ENCODE measurements around the gene SLC43A2. TPM values are rescaled to one million over a fixed set of nuclear protein-coding genes. Genes with fewer than 3 reads are reported as not detected.
A peak's percentile ranks its signal among the peaks of the same experiment; 100 is the strongest.

SLC43A2 gene
- total and polyA plus RNA-seq, 5 donors from 2014 or later = 3.5 to 6.9 (median 5.9) TPM

DNA sequence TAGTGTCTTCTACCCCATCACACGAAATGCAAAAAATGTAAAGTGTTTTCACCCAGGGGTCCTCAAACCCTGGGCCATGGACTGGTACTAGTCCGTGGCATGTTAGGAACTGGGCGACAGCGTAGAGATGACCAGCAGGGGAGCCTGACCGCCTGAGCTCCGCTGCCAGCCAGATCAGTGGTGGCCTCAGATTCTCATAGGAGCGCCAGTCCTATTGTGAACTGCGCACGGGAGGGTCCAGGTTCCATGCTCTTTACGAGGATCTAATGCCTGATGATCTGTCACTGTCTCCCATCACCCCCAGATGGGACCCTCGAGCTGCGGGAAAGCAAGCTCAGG is 12.4 kb upstream of the SLC43A2 start:
- no peak overlapping the region for H3K4me3 ChIP-seq (ENCODE audit: low read depth, low read length)
- Mint-ChIP-seq H3K4me1 (peaks cover 0 to 12% (median 3%) of the 10 kb centered on the region in 4 donors), H3K9me3 (peaks cover 0 to 3% (median 0%) of the 10 kb centered on the region in 7 donors), H3K4me3 (peak overlapping the region in 1 of 4 donors; percentile 46), H3K36me3 (no peaks in the 10 kb centered on the region), H3K27me3 (no peaks in the 10 kb centered on the region), H3K27ac (peak overlapping the region in 1 of 3 donors; percentile 25)
- H3K36me3 ChIP-seq (ENCODE audit: control insufficient read depth, insufficient read depth, low read length) = no peaks in the 10 kb centered on the region
- no peak for DNase-seq
- H3K4me1 ChIP-seq (ENCODE audit: control insufficient read depth, insufficient read depth, low read length, poor library complexity, severe bottlenecking) = peaks cover 16% of the 10 kb centered on the region
- ATAC-seq (ENCODE audit: low read depth in 2 of 2) = no peak
- H3K27me3 ChIP-seq (ENCODE audit: control insufficient read depth, insufficient read depth, low read length) = no peaks in the 10 kb centered on the region
- no peaks in the 10 kb centered on the region for H3K9me3 ChIP-seq (ENCODE audit: control insufficient read depth in 2 of 2, low read length in 2 of 2)
- H3K27ac ChIP-seq (ENCODE audit: insufficient read depth, low read length, poor library complexity, severe bottlenecking) = no peak overlapping the region

DNA sequence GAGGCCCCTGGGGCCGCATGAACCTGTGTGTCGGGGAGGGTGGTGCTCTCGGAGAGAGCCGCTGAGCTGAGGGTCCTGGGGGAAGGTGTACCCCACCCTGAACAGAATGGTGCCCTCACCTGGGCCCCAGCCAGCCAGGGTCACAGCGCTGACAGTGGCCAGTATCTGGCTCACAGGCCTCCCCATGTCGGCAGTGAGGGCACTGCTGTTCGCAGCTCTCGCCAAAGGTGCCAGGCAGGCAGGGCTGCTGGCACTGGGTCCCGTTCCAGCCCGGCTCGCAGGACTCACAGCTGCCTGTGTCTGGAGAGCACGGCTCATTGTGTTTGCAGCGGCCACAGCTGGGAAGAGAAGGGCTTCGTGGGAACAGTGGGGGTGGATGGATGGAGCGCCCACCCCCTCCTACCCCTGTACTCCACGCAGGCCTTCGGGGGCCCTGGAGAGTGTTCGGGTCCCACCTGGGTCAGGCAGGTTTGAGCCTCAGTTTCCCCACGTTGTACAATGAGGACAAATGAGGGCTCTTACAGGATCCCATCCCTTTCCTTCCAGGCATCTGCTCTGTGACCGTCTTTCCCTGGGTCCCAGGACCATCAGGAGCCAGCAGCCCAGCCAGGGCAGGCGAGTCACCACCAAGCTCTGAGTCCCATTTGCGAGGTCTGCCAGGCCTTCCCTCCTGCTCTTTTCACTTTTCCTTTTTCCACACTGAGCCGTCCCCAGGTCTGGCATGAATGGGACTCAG is 11.9 kb upstream of the SLC43A2 start:
- no peaks in the 10 kb centered on the region for H3K36me3 ChIP-seq (ENCODE audit: control insufficient read depth, insufficient read depth, low read length)
- Mint-ChIP-seq H3K9me3 (peaks cover 0 to 3% (median 0%) of the 10 kb centered on the region in 7 donors), H3K36me3 (no peaks in the 10 kb centered on the region), H3K4me1 (peaks cover 0 to 11% (median under 1%) of the 10 kb centered on the region in 4 donors), H3K4me3 (no peak overlapping the region), H3K27me3 (no peaks in the 10 kb centered on the region), H3K27ac (no peak overlapping the region)
- H3K4me1 ChIP-seq (ENCODE audit: control insufficient read depth, insufficient read depth, low read length, poor library complexity, severe bottlenecking) = peaks cover 16% of the 10 kb centered on the region
- DNase-seq = no peak
- H3K27ac ChIP-seq (ENCODE audit: insufficient read depth, low read length, poor library complexity, severe bottlenecking) = no peak overlapping the region
- H3K27me3 ChIP-seq (ENCODE audit: control insufficient read depth, insufficient read depth, low read length) = no peaks in the 10 kb centered on the region
- H3K4me3 ChIP-seq (ENCODE audit: low read depth, low read length) = no peak overlapping the region
- no peak for ATAC-seq (ENCODE audit: low read depth in 2 of 2)
- H3K9me3 ChIP-seq (ENCODE audit: control insufficient read depth in 2 of 2, low read length in 2 of 2) = no peaks in the 10 kb centered on the region

DNA sequence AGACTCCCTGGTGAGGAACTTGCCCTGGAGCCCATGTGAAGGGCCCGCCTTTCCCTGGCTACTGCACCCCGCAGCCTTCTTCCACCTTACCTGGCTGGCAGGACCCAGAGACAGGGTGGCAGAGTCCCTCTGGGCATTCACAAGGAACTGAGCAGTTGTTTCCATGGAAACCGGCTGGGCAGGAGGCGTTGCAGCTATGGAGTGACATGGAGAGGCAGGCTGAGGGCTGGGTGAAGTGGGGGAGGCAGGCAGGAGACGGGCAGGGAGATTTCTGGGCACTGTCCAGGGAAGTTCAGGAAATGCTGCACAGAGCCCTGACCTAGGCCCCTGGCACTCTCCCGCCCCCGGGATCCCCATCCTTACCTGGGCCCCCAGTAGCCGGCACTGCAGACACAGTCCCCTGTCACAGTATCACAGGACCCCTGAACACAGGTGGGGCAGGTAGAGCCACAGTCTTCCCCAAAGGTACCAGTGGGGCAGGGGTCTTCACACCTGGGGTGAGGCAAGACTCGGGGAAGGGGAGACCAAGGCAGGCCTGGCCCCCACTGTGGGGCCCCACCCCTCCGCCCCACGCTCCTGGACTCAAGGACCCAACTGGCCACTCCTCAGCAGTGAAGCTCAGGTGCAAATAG is 11.0 kb upstream of the SLC43A2 start:
- Mint-ChIP-seq H3K27me3 (no peaks in the 10 kb centered on the region), H3K36me3 (no peaks in the 10 kb centered on the region), H3K4me1 (peaks cover 0 to 8% (median under 1%) of the 10 kb centered on the region in 4 donors), H3K4me3 (no peak overlapping the region), H3K27ac (no peak overlapping the region), H3K9me3 (peaks cover 0 to 3% (median 0%) of the 10 kb centered on the region in 7 donors)
- H3K36me3 ChIP-seq (ENCODE audit: control insufficient read depth, insufficient read depth, low read length) = no peaks in the 10 kb centered on the region
- H3K4me1 ChIP-seq (ENCODE audit: control insufficient read depth, insufficient read depth, low read length, poor library complexity, severe bottlenecking) = peaks cover 14% of the 10 kb centered on the region
- no peak for ATAC-seq (ENCODE audit: low read depth in 2 of 2)
- H3K9me3 ChIP-seq (ENCODE audit: control insufficient read depth in 2 of 2, low read length in 2 of 2) = no peaks in the 10 kb centered on the region
- no peaks in the 10 kb centered on the region for H3K27me3 ChIP-seq (ENCODE audit: control insufficient read depth, insufficient read depth, low read length)
- no peak overlapping the region for H3K27ac ChIP-seq (ENCODE audit: insufficient read depth, low read length, poor library complexity, severe bottlenecking)
- no peak for DNase-seq
- H3K4me3 ChIP-seq (ENCODE audit: low read depth, low read length) = no peak overlapping the region

DNA sequence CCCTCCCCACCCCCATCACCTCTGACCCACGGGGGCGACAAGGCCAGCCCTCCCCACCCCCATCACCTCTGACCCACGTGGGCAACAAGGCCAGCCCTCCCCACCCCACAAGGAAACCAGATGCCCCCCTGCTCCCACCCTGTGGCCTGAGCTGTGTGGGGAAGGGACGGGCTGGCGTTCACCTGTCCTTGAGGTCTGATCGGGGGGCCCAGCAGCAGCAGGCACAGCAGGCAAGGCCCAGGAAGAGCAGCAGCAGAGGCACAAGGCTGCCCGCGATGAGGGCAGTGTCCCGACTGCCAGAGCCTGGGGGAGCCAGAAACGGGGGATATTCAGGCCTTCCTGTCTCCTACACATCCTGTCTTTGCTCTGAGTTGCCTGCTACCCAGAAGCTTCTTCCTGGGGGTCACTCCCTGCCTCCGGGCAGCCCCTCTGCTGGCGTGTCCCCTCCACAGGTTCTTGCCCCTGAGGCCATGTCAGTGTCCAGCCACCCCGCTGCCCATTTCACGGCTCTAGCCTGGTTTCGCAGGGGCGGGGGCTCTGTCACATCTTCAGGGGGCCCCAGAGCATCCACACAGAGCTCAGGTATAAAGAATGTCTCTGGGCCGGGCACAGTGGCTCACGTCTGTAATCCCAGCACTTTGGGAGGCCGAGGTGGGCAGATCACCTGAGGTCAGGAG is 10.1 kb upstream of the SLC43A2 start:
- H3K9me3 Mint-ChIP-seq = peaks cover 0 to 1% (median 0%) of the 10 kb centered on the region in 7 donors

DNA sequence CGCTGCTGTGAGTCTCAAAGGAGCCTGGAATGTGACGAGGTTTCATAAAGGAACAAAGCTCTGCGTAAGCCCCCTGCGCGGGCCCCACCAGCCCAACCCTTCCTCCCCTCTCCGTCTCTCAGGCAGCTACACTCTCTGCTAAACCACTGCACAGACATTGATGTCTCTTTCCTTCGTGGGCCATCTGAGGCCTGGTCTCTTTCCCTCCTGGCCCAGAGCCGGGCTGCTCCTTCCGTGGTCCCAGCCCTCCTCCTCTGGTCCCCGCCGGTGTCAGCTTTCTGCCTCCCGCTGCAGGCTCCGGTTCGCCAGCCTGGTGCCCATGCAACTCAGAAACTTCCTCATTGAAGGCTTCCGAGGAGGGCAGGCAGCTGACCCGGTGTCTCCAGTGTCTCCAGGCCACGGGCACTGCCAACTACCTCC is 9.5 kb upstream of the SLC43A2 start:
- Histone ChIP-seq H3K4me3 (ENCODE audit: low read depth, low read length) (no peak overlapping the region), H3K4me1 (ENCODE audit: control insufficient read depth, insufficient read depth, low read length, poor library complexity, severe bottlenecking) (no peaks in the 10 kb centered on the region), H3K27ac (ENCODE audit: insufficient read depth, low read length, poor library complexity, severe bottlenecking) (no peak overlapping the region), H3K9me3 (ENCODE audit: control insufficient read depth in 2 of 2, low read length in 2 of 2) (no peaks in the 10 kb centered on the region), H3K27me3 (ENCODE audit: control insufficient read depth, insufficient read depth, low read length) (no peaks in the 10 kb centered on the region), H3K36me3 (ENCODE audit: control insufficient read depth, insufficient read depth, low read length) (no peaks in the 10 kb centered on the region)
- Mint-ChIP-seq H3K4me3 (peak overlapping the region in 1 of 4 donors; percentile 6), H3K9me3 (peaks cover 0 to 1% (median 0%) of the 10 kb centered on the region in 7 donors), H3K36me3 (no peaks in the 10 kb centered on the region), H3K27ac (no peak overlapping the region), H3K27me3 (no peaks in the 10 kb centered on the region), H3K4me1 (no peaks in the 10 kb centered on the region)
- ATAC-seq (ENCODE audit: low read depth in 2 of 2) = no peak
- DNase-seq = no peak

More for the DNA sequence above, 10.1 kb upstream of the SLC43A2 start:
- H3K4me1 ChIP-seq (ENCODE audit: control insufficient read depth, insufficient read depth, low read length, poor library complexity, severe bottlenecking) = peaks cover 5% of the 10 kb centered on the region
- no peak overlapping the region for H3K4me3 ChIP-seq (ENCODE audit: low read depth, low read length)
- ATAC-seq (ENCODE audit: low read depth in 2 of 2) = no peak
- H3K36me3 ChIP-seq (ENCODE audit: control insufficient read depth, insufficient read depth, low read length) = no peaks in the 10 kb centered on the region
- H3K4me1 Mint-ChIP-seq = no peaks in the 10 kb centered on the region
- H3K9me3 ChIP-seq (ENCODE audit: control insufficient read depth in 2 of 2, low read length in 2 of 2) = no peaks in the 10 kb centered on the region
- H3K36me3 Mint-ChIP-seq = no peaks in the 10 kb centered on the region
- H3K27ac Mint-ChIP-seq = no peak overlapping the region
- DNase-seq = no peak
- no peaks in the 10 kb centered on the region for H3K27me3 ChIP-seq (ENCODE audit: control insufficient read depth, insufficient read depth, low read length)
- no peak overlapping the region for H3K27ac ChIP-seq (ENCODE audit: insufficient read depth, low read length, poor library complexity, severe bottlenecking)
- H3K27me3 Mint-ChIP-seq = no peaks in the 10 kb centered on the region
- H3K4me3 Mint-ChIP-seq = no peak overlapping the region

DNA sequence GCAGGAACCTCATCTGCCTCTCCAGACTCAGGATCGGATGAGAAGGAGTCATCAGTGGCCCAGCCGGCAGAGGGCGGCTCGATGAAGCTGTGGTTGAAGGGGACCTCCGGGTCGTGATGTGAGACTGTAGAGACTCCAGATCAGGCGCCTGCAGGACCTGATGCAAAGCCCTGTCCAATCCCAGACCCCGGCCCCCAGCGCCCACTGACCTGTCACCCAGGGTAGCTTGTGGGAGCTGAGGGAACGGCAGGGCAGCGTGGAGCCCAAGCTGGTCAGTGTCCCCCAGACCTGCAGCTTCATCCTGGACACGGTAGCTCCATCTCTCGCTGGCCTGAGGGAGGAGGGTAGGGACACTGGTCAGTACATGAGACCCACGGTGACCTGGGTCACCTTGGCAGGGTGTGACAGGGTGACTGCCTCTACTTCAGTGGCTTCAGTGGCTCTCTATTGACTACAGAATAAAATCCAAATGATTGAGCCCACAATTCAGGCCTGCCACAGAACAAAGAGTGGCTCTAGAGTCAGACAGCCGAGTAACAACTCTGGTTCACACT is 8.2 kb upstream of the SLC43A2 start:
- Histone ChIP-seq H3K4me1 (ENCODE audit: control insufficient read depth, insufficient read depth, low read length, poor library complexity, severe bottlenecking) (no peaks in the 10 kb centered on the region), H3K27ac (ENCODE audit: insufficient read depth, low read length, poor library complexity, severe bottlenecking) (no peak overlapping the region), H3K9me3 (ENCODE audit: control insufficient read depth in 2 of 2, low read length in 2 of 2) (no peaks in the 10 kb centered on the region), H3K36me3 (ENCODE audit: control insufficient read depth, insufficient read depth, low read length) (no peaks in the 10 kb centered on the region), H3K4me3 (ENCODE audit: low read depth, low read length) (no peak overlapping the region), H3K27me3 (ENCODE audit: control insufficient read depth, insufficient read depth, low read length) (no peaks in the 10 kb centered on the region)
- Mint-ChIP-seq H3K9me3 (no peaks in the 10 kb centered on the region), H3K4me1 (no peaks in the 10 kb centered on the region), H3K27me3 (no peaks in the 10 kb centered on the region), H3K27ac (peak overlapping the region in 1 of 3 donors; percentile 43), H3K4me3 (no peak overlapping the region), H3K36me3 (no peaks in the 10 kb centered on the region)
- no peak for DNase-seq
- ATAC-seq (ENCODE audit: low read depth in 2 of 2) = no peak

DNA sequence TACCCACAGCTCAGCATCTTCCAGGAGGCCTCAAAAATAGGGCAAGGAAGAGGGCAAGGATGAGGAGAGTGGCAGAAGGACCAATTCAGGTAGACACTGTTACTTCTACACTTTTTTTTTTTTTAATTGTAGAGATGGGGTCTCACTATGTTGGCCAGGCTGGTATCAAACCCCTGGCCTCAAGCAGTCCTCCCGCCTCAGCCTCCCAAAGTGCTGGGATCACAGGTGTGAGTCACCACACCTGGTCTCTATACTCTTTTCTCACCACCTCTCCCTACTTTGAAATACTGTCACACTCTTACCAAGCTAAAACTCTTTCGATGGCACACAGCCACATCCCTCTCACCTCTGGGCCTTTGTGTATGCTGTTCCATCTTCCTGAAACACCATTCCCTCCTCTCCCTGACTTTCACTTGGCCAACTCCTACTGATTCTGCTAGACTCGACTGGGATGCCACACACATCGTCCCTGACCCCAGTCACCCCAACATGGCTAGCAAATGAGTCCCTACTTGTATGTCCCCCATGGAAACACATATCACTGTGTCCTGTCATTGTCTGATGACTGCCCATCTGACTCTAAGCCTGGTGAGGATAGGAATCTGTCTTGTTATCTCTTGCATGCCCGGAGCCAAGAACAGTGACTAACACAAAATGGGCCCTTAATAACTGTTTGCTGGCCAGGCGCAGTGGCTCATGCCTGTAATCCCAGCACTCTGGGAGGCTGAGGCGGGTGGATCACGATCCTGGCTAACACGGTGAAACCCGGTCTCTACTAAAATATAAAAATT is 7.2 kb upstream of the SLC43A2 start:
- Mint-ChIP-seq H3K9me3 (no peaks in the 10 kb centered on the region), H3K36me3 (no peaks in the 10 kb centered on the region), H3K4me3 (no peak overlapping the region), H3K27me3 (no peaks in the 10 kb centered on the region), H3K27ac (no peak overlapping the region), H3K4me1 (no peaks in the 10 kb centered on the region)
- Histone ChIP-seq H3K4me3 (ENCODE audit: low read depth, low read length) (no peak overlapping the region), H3K36me3 (ENCODE audit: control insufficient read depth, insufficient read depth, low read length) (no peaks in the 10 kb centered on the region), H3K27ac (ENCODE audit: insufficient read depth, low read length, poor library complexity, severe bottlenecking) (no peak overlapping the region), H3K4me1 (ENCODE audit: control insufficient read depth, insufficient read depth, low read length, poor library complexity, severe bottlenecking) (no peaks in the 10 kb centered on the region), H3K9me3 (ENCODE audit: control insufficient read depth in 2 of 2, low read length in 2 of 2) (no peaks in the 10 kb centered on the region), H3K27me3 (ENCODE audit: control insufficient read depth, insufficient read depth, low read length) (no peaks in the 10 kb centered on the region)
- DNase-seq (no peak), ATAC-seq (ENCODE audit: low read depth in 2 of 2) (no peak)

Data from CD4-positive, CD25-positive, alpha-beta regulatory T cell (primary cell).